HEK293 (cell line): ENCODE data around the gene CFAP69.
A peak's percentile ranks its signal among the peaks of the same experiment; 100 is the strongest.

ENCODE experiments used
- CTCF ChIA-PET: fragments of 350-600 bp; formaldehyde crosslinking; extraction: SDS; loops from one replicate; lab custom pipeline; 2021; ENCODE audit warnings: antibody characterized with exemption; lab: Yijun Ruan, JAX
- POLR2A ChIA-PET: fragments of 300-600 bp; formaldehyde crosslinking; extraction: SDS; loops from one replicate; lab custom pipeline; 2020; ENCODE audit warnings: antibody characterized with exemption, inconsistent platforms; lab: Yijun Ruan, JAX
- H3K27ac ChIP-seq: fragments of 200-500 bp; sonication (Bioruptor generic); 2 replicates; pipeline ENCODE4 v1.5.1; 2014; ENCODE audit warnings: low read depth, low read length, control low read depth, inconsistent platforms; ENCODE audit errors: extremely low read depth
- H3K36me3 ChIP-seq, 2 experiments: fragments of 200-500 bp in 1 of 2; sonication (Bioruptor generic) in 1 of 2; 1 replicate in 1 of 2; 2 replicates in 1 of 2; pipeline ENCODE4 v1.5.1; 2014 to 2017; ENCODE audit warnings: inconsistent platforms in 2 of 2, low read length in 2 of 2; ENCODE audit not compliant: control insufficient read depth in 2 of 2, insufficient read depth in 1 of 2
- H3K4me1 ChIP-seq: fragments of 200-500 bp; sonication (Bioruptor generic); 2 replicates; pipeline ENCODE4 v1.5.1; 2014; ENCODE audit warnings: mild to moderate bottlenecking, low read length, inconsistent platforms; ENCODE audit not compliant: control insufficient read depth, insufficient read depth
- H3K4me3 ChIP-seq: 2 replicates; pipeline ENCODE4 v1.5.1; 2011; ENCODE audit warnings: low read depth, mild to moderate bottlenecking, control low read depth, low read length, moderate library complexity
- H3K9me3 ChIP-seq: fragments of 200-500 bp; sonication (Bioruptor generic); 2 replicates; pipeline ENCODE4 v1.5.1; 2014; ENCODE audit warnings: low read depth, low read length, inconsistent platforms; ENCODE audit not compliant: control insufficient read depth, insufficient read depth
- ELK4 ChIP-seq: IDR thresholded peaks from 2 replicates; pipeline ENCODE4 v1.6.1; 2011; ENCODE audit warnings: mild to moderate bottlenecking, low read depth, low read length, borderline replicate concordance
- GFI1B ChIP-seq: fragments of 450-650 bp; formaldehyde crosslinking; IDR thresholded peaks from 2 replicates; pipeline ENCODE4 v1.5.1; 2016; ENCODE audit warnings: missing biosample characterization, missing genetic modification characterization
- MZF1 ChIP-seq: fragments of 450-650 bp; formaldehyde crosslinking; IDR thresholded peaks from 2 replicates; pipeline ENCODE4 v1.5.1; 2017; ENCODE audit warnings: missing biosample characterization, missing genetic modification characterization, borderline replicate concordance
- PATZ1 ChIP-seq: fragments of 450-650 bp; formaldehyde crosslinking; IDR thresholded peaks from 2 replicates; pipeline ENCODE4 v1.5.1; 2016; ENCODE audit warnings: missing biosample characterization, missing genetic modification characterization
- RBAK ChIP-seq: fragments of 450-650 bp; formaldehyde crosslinking; IDR thresholded peaks from 2 replicates; pipeline ENCODE4 v1.5.1; 2016; ENCODE audit warnings: missing biosample characterization, missing genetic modification characterization
- SCRT2 ChIP-seq: fragments of 450-650 bp; formaldehyde crosslinking; IDR thresholded peaks from 2 replicates; pipeline ENCODE4 v1.5.1; 2016; ENCODE audit warnings: missing biosample characterization, missing genetic modification characterization
- SETDB1 ChIP-seq: IDR thresholded peaks from one replicate; pipeline ENCODE4 v1.6.1; 2017; ENCODE audit warnings: mild to moderate bottlenecking, low read length, moderate library complexity, mixed read lengths; ENCODE audit not compliant: insufficient read length
- ZEB2 ChIP-seq: fragments of 450-650 bp; formaldehyde crosslinking; IDR thresholded peaks from 2 replicates; pipeline ENCODE4 v1.5.1; 2016; ENCODE audit warnings: missing biosample characterization, missing genetic modification characterization
- ZNF132 ChIP-seq: fragments of 450-650 bp; formaldehyde crosslinking; IDR thresholded peaks from 2 replicates; pipeline ENCODE4 v1.5.1; 2017; ENCODE audit warnings: missing biosample characterization, missing genetic modification characterization, borderline replicate concordance
- ZNF169 ChIP-seq: fragments of 450-650 bp; formaldehyde crosslinking; IDR thresholded peaks from 2 replicates; pipeline ENCODE4 v1.5.1; 2016; ENCODE audit warnings: missing biosample characterization, missing genetic modification characterization
- ZNF26 ChIP-seq: fragments of 450-650 bp; formaldehyde crosslinking; IDR thresholded peaks from 2 replicates; pipeline ENCODE4 v1.5.1; 2016; ENCODE audit warnings: missing biosample characterization, missing genetic modification characterization
- ZNF350 ChIP-seq: fragments of 450-650 bp; formaldehyde crosslinking; IDR thresholded peaks from 2 replicates; pipeline ENCODE4 v1.5.0; 2017; ENCODE audit warnings: missing biosample characterization, mild to moderate bottlenecking, missing genetic modification characterization
- ZNF514 ChIP-seq: fragments of 450-650 bp; formaldehyde crosslinking; IDR thresholded peaks from 2 replicates; pipeline ENCODE4 v1.5.1; 2016; ENCODE audit warnings: missing biosample characterization, missing genetic modification characterization
- ZNF518A ChIP-seq: fragments of 450-650 bp; formaldehyde crosslinking; conservative IDR thresholded peaks from 2 replicates; pipeline ENCODE4 v1.5.1; 2016; ENCODE audit warnings: low read depth, missing biosample characterization, missing genetic modification characterization
- ZNF629 ChIP-seq: fragments of 450-650 bp; formaldehyde crosslinking; IDR thresholded peaks from 2 replicates; pipeline ENCODE4 v1.5.1; 2017; ENCODE audit warnings: missing biosample characterization, missing genetic modification characterization
- ZNF660 ChIP-seq: fragments of 450-650 bp; IDR thresholded peaks from 2 replicates; pipeline ENCODE4 v1.5.1; 2018; ENCODE audit warnings: missing biosample characterization, mild to moderate bottlenecking, missing genetic modification characterization
- ZNF677 ChIP-seq: fragments of 450-650 bp; IDR thresholded peaks from 2 replicates; pipeline ENCODE4 v1.5.0; 2018; ENCODE audit warnings: missing biosample characterization, mild to moderate bottlenecking, missing genetic modification characterization, moderate library complexity
- ZNF776 ChIP-seq: fragments of 450-650 bp; formaldehyde crosslinking; IDR thresholded peaks from 2 replicates; pipeline ENCODE4 v1.5.0; 2017; ENCODE audit warnings: missing biosample characterization, missing genetic modification characterization, borderline replicate concordance

CFAP69 gene

GRCh38 chr7:90224195-90224594 lies 20.8 kb upstream of the CFAP69 start:
- POLR2A ChIA-PET: interaction anchor here (0.6 to 1.6 kb wide), 2 partner anchors 12 to 422 kb away, joined by 7 to 8 read pairs; partner anchors contain the start of gene STEAP2
- H3K4me3 ChIP-seq: no peak overlapping the region
- no peaks in the 10 kb centered on the region for H3K4me1 ChIP-seq
- H3K36me3 ChIP-seq: no peaks in the 10 kb centered on the region
- no peaks in the 10 kb centered on the region for H3K9me3 ChIP-seq
- TF ChIP-seq ZNF132 (tag by site-specific recombination) (no peak), RBAK (tag by site-specific recombination) (no peak), SETDB1 (no peak), ZNF514 (tag by site-specific recombination) (no peak), SCRT2 (peak; percentile 33; the same call in 1 of the 2 replicates), ZNF677 (no peak), ELK4 (no peak), ZNF26 (no peak)
- CTCF ChIA-PET: interaction anchor here (0.8 to 1.1 kb wide), 2 partner anchors 12 to 13 kb away, joined by 3 to 9 read pairs; partner anchors contain the start of gene STEAP2
- no peak overlapping the region for H3K27ac ChIP-seq

- ChIA-PET POLR2A (no interaction called here), CTCF (no interaction called here)
- Histone ChIP-seq H3K4me3 (no peak overlapping the region), H3K4me1 (no peaks in the 10 kb centered on the region), H3K36me3 (no peaks in the 10 kb centered on the region), H3K27ac (no peak overlapping the region), H3K9me3 (no peaks in the 10 kb centered on the region)
- TF ChIP-seq ZNF660 (tag by site-specific recombination) (no peak), ZNF169 (tag by site-specific recombination) (no peak), MZF1 (tag by site-specific recombination) (no peak), PATZ1 (tag by site-specific recombination) (no peak), ZNF518A (tag by site-specific recombination) (no peak), ZEB2 (tag by site-specific recombination) (no peak), ZNF776 (no peak), ZNF629 (tag by site-specific recombination) (no peak), GFI1B (tag by site-specific recombination) (no peak), ZNF350 (no peak)
Measured at GRCh38 chr7:90225181-90225580, 19.8 kb upstream of the CFAP69 start.
